ENCODE results near the gene CRLF1. TPM values are rescaled to one million over a fixed set of nuclear protein-coding genes. Genes with fewer than 3 reads are reported as not detected.

CRLF1 gene
- total and polyA plus RNA-seq, 2 of the 8 experiments (the other 6 are each of a cell fraction or from before 2014, with no cell fraction given), result 7.2 to 10.3 TPM

DNA sequence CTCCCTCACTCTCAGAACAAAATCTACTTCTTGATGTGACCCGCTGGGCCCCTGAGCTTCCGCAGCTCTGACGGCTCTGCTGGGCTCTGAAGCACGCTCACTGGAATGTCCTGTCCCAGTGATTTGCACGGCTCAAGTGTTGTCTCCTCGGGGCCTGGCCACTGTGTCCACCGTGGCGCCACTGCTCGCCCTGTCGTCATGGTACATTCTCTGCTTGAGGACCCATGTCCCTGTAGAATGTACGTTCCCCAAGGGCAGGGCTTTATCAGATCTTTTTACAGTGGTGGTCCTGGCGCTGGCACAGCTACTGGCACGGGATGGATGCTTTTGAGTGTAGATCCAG is 42.3 kb upstream of the CRLF1 start (continued):
- TF ChIP-seq SIRT6 (IDR thresholded peaks at IDR 0.05; ENCODE audit: low read length), result no peak
- no peak for TF ChIP-seq SRF (IDR thresholded peaks at IDR 0.05; ENCODE audit: low read depth, low read length)
- no peak for TF ChIP-seq POLR2AphosphoS5 (IDR thresholded peaks at IDR 0.05; ENCODE audit: low read depth, low read length)
- TF ChIP-seq NRF1 (IDR thresholded peaks at IDR 0.05; ENCODE audit: low read depth, low read length), result no peak

Measured in H1 (cell line).